Measurements from ENCODE around the gene PRR12. TPM values are rescaled to one million over a fixed set of nuclear protein-coding genes. Genes with fewer than 3 reads are reported as not detected.

PRR12 gene
- total and polyA plus RNA-seq, 11 donors: 8.0 to 20.0 (median 14.2) TPM

DNA sequence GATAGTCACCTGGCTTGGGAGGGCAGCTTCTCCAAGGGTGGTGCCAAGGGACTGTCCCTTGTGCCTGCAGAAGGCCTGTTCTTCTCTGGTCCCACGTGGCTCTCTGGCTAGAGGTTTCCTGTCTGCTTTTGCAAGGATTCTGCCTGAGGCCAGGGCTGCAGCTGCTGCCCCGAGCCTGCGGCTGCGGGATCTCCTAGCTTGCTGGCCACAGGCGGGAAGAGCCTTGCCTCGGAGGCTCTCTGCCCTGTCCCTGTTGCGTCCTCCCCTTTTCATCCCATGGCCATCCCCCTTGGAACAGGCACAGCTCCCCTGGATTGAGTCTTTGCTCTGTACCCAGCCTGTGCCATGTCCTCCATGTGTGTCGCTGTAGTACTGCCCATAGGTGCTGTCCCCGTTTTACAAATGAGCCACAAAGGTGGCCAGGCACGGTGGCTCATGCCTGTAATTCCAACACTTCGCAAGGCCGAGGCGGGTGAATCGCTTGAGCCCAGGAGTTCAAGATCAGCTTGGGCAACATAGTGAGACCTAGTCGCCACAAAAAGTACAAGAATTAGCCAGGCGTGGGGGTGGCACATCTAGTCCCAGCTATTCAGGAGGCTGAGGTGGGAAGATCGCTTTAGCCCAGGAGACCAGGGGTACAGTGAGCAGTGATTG lies 65.6 kb downstream of the PRR12 start:
- intact Hi-C loops (cut with DNase I): no loop called here
- Histone ChIP-seq H3K4me3 (no peak overlapping the region), H3K27ac (no peak overlapping the region), H3K27me3 (no peaks in the 10 kb centered on the region), H3K36me3 (peaks cover 6 to 98% (median 92%) of the 10 kb centered on the region in 9 donors), H3K9me3 (no peaks in the 10 kb centered on the region), H3K4me1 (no peaks in the 10 kb centered on the region)
- no peak for TF ChIP-seq POLR2A (IDR thresholded peaks at IDR 0.05)
- TF ChIP-seq, protein P1, sequence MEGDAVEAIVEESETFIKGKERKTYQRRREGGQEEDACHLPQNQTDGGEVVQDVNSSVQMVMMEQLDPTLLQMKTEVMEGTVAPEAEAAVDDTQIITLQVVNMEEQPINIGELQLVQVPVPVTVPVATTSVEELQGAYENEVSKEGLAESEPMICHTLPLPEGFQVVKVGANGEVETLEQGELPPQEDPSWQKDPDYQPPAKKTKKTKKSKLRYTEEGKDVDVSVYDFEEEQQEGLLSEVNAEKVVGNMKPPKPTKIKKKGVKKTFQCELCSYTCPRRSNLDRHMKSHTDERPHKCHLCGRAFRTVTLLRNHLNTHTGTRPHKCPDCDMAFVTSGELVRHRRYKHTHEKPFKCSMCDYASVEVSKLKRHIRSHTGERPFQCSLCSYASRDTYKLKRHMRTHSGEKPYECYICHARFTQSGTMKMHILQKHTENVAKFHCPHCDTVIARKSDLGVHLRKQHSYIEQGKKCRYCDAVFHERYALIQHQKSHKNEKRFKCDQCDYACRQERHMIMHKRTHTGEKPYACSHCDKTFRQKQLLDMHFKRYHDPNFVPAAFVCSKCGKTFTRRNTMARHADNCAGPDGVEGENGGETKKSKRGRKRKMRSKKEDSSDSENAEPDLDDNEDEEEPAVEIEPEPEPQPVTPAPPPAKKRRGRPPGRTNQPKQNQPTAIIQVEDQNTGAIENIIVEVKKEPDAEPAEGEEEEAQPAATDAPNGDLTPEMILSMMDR (IDR thresholded peaks at IDR 0.05): no peak
- 91 to 93% (median 91%) methylated on average over 15 to 17 of the region's 17 CpGs for WGBS, 4 donors
- DNase-seq: no peak
- no peak for ATAC-seq

DNA sequence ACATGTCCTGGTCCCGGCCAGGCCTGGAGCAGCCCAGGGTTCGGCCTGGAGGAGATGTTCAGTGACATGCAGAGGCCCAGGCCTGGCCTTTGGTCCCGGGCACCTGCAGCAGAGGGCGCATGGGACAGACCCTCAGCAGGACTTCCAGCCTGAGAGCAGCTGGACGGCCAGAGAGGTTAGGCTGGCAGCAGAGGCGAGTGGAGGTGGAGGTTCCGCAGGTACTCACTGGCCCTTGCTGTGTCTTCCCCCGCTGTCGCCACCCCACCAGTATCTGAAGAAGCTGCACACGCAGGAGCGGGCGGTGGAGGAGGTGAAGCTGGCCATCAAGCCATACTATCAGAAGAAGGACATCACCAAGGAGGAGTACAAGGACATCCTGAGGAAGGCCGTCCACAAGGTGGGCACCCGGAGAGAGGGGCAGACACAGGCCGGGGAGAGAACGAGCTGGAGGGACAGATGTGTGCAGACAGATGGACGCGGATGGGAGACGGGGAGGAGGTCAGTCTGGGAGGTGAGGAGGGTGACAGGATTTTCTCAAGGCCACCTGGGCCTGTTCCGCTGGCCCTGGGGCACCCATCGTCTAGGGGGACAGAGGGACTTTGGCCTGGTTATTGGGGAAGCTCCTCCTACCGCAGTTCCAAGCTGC lies 66.6 kb downstream of the PRR12 start:
- H3K4me1 ChIP-seq: peaks cover 0 to 4% (median 0%) of the 10 kb centered on the region in 12 donors
- no peak for TF ChIP-seq POLR2A (IDR thresholded peaks at IDR 0.05)
- TF ChIP-seq, protein P1 (IDR thresholded peaks at IDR 0.05): no peak
- no peak overlapping the region for H3K4me3 ChIP-seq
- ATAC-seq (no peak), DNase-seq (no peak)
- no peak overlapping the region for H3K27ac ChIP-seq
- intact Hi-C loops (cut with DNase I): no loop called here
- no peaks in the 10 kb centered on the region for H3K27me3 ChIP-seq
- no peaks in the 10 kb centered on the region for H3K9me3 ChIP-seq
- WGBS, 4 donors: 90 to 93% (median 92%) methylated on average over 22 of the region's 22 CpGs
- peaks cover 6 to 98% (median 97%) of the 10 kb centered on the region in 9 donors for H3K36me3 ChIP-seq

DNA sequence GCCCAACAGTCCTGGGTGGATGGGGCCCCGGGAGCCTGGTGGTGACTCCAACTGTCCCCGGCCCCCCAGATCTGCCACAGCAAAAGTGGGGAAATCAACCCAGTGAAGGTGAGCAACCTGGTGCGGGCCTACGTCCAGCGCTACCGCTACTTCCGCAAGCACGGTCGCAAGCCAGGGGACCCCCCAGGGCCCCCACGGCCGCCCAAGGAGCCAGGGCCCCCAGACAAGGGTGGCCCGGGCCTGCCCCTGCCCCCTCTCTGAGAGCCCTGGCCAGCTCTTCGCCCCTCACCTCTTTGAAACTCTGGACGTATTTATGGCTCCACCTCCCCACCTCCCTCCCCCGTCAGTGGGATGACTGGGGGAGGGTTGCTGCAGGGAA lies 67.1 kb downstream of the PRR12 start:
- Histone ChIP-seq H3K9me3 (no peaks in the 10 kb centered on the region), H3K4me3 (no peak overlapping the region), H3K4me1 (peaks cover 0 to 8% (median 0%) of the 10 kb centered on the region in 12 donors), H3K27me3 (no peaks in the 10 kb centered on the region), H3K36me3 (peaks cover 6 to 98% (median 97%) of the 10 kb centered on the region in 9 donors), H3K27ac (no peak overlapping the region)
- 69 to 88% (median 87%) methylated on average over 3 to 15 of the region's 15 CpGs for WGBS, 4 donors
- DNase-seq (no peak), ATAC-seq (no peak)
- intact Hi-C loops (cut with DNase I): no loop called here
- TF ChIP-seq, protein P1 (IDR thresholded peaks at IDR 0.05): no peak
- no peak for TF ChIP-seq POLR2A (IDR thresholded peaks at IDR 0.05)

DNA sequence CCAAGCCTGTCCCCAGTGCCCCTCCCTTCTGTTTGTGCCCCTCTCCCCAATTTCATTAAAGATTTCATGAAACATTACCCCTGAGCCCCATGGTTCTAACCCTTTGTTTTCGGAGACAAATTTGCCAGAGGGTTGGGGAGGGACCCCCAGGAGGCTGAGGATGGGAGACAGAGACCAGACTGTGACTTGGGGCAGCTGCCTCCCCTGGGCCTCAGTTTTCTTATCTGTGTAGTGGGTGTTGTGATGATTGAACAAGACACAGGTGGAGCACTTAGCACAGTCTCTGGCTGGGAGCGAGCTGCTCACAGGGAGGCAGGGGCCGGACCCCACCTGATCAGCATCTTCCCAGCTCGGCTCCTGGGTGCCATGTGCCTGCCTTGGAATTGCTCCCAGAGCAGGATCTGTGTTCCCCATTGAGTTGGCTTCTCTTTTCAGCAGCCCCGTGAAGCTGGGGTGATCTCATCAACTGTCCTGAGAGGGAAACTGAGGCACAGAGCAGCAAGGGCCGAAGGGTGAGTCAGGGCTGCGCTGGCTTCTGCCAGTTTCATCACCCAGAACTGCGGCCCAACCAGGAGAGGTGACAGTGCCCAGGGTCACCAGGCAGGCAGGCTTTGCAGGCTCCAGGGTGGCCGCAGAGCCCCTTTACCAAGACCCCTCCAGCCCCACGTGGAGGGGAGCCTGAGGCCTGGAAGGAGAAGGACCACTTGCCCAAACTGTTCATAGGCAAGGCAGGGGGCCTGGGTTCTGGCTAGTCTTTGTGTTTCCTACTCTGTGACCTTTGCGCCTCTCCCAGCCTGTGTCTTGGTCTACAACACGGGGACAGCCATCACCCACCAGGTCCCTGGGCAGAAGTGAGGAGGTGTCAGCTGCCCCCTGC lies 67.8 kb downstream of the PRR12 start:
- no peak for DNase-seq
- H3K27me3 ChIP-seq: no peaks in the 10 kb centered on the region
- H3K4me3 ChIP-seq: no peak overlapping the region
- TF ChIP-seq, protein P1 (IDR thresholded peaks at IDR 0.05): no peak
- TF ChIP-seq POLR2A (IDR thresholded peaks at IDR 0.05): no peak
- H3K27ac ChIP-seq: no peak overlapping the region
- 90 to 92% (median 92%) methylated on average over 7 to 12 of the region's 12 CpGs for WGBS, 4 donors
- no peak for ATAC-seq
- peaks cover 6 to 94% (median 90%) of the 10 kb centered on the region in 9 donors for H3K36me3 ChIP-seq
- peaks cover 0 to 15% (median 2%) of the 10 kb centered on the region in 12 donors for H3K4me1 ChIP-seq
- intact Hi-C loops (cut with DNase I): no loop called here
- no peaks in the 10 kb centered on the region for H3K9me3 ChIP-seq
